GM20000 (cell line): ENCODE data around the gene ZNF428.

Experiments
- DNase-seq: peaks from one replicate; pipeline ENCODE4 v3.0.0; 2012; ENCODE audit warnings: low spot score
- CTCF ChIP-seq: IDR thresholded peaks from 2 replicates; pipeline ENCODE4 v1.5.1; 2012; ENCODE audit warnings: mild to moderate bottlenecking, control low read depth; ENCODE audit errors: extremely low read depth, missing control alignments

The ZNF428 gene

DNA sequence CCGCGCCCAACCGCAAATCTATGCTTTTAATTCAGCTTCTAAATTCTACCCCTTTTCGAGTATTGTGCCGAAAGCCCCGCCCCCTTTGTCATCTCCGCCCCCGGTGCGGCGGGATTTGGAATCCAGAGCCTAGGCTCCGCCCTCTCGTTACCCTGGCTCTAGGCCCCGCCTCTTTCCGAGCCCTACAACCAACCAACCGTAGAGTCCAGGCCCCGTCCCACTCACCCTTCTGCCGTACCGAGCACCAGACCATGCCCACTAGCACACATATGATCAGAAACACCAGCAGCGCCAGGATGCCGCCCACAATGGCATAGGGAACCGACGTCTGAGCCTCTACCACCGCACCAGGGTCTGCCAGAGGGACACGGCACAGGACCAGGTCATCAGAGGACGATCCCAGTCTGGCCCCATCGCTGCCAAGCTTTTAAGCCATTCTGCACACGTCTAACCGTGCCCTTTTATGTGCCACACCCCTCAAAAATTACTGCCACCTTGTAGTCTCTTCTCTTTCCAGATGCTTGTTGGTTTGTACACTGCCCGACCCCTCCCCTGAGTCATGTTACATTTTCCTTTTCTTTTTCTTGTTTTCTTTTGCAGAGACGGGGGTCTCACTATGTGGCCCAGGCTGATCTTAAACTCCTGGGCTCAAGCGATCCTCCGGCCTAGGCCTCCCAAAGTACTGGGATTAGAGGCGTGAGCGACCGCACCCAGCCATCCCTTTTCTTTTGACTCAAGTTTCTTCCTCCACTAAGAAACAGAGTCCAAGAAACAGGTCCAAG is 4.7 kb upstream of the ZNF428 start:
- no peak for TF ChIP-seq CTCF

GRCh38 chr19:43622956-43623355 is 3.5 kb upstream of the ZNF428 start:
- TF ChIP-seq CTCF: no peak
- no peak for DNase-seq

More for the DNA sequence above, 4.7 kb upstream of the ZNF428 start:
- no peak for DNase-seq

DNA sequence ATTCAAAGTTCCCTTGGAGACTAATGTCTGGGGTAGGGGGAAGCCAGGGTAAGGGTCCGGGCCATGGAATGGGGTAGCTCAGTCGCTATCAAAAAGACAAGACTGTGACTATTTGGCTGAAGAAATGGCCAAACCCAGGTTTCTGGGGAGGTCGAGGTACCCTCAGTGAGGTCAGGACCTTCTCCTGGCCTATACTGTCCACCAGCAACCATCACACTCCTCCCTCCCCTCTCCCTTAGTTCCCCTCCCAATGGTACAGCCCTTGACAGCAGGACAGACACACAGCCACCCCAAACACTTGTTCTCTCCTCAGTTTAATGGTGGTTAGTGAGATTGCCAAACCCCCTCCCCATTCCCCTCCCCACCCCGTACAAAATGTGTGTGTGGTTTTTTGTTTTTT is 2.6 kb upstream of the ZNF428 start:
- TF ChIP-seq CTCF: no peak
- no peak for DNase-seq

- no peak for TF ChIP-seq CTCF
Observed at GRCh38 chr19:43620061-43621001, 902 bp upstream of the ZNF428 start.

GRCh38 chr19:43618921-43619261 is 538 bp downstream of the ZNF428 start:
- DNase-seq: peak; percentile 81
- TF ChIP-seq CTCF: no peak

More at GRCh38 chr19:43620061-43621001, 902 bp upstream of the ZNF428 start:
- no peak for DNase-seq

GRCh38 chr19:43616954-43617353 is 2.5 kb downstream of the ZNF428 start:
- no peak for TF ChIP-seq CTCF
- no peak for DNase-seq

DNA sequence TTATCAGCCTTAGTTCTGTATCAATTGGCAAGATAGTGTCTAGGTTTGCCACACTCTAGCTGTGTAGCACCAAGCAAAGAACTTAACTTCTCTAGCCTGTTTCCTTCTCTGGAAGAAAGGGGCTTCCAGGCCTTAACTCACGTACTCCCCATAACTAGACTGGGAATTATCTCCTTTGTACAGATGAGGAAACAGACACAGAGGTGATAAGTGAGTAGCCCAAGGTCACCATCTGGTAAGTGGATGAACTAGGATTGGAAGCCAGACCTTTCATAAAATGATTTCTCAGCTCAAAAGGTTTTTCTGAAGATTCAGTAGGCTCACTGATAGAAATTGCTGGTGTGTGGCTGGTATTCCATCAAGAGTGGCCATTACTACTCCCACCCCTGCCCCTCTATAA is 3.1 kb downstream of the ZNF428 start:
- no peak for DNase-seq
- TF ChIP-seq CTCF: no peak
